GM19351 (cell line): ENCODE results near the gene BICD2.
A peak's percentile ranks its signal among the peaks of the same experiment; 100 is the strongest.
"Not testable (repeated sequence)": the region's sequence is repeated elsewhere in the genome, so short reads cannot be mapped to it uniquely, and the experiment has no call there.

ENCODE experiments used
- ATAC-seq: cut with Tn5 transposase; IDR thresholded peaks from one replicate; pipeline ENCODE4 v1.9.1; 2021; ENCODE audit warnings: mild to moderate bottlenecking, moderate library complexity; ENCODE audit not compliant: unreplicated experiment

BICD2 gene

GRCh38 chr9:92764381-92764987 lies at the start of gene BICD2:
BICD2 (minus strand) TSS chr9:92764833; CDS start chr9:92764744, 89 bp downstream.
- no peak for ATAC-seq

- not testable (repeated sequence) for ATAC-seq
Measured at GRCh38 chr9:92809629-92810326, 45.1 kb upstream of the BICD2 start.

- peak; percentile 56 for ATAC-seq
Measured at GRCh38 chr9:92808726-92809451, 44.3 kb upstream of the BICD2 start.

GRCh38 chr9:92807757-92808725 lies 43.4 kb upstream of the BICD2 start:
- ATAC-seq, result peak; percentile 12

GRCh38 chr9:92807031-92807756 lies 42.6 kb upstream of the BICD2 start:
- ATAC-seq, result no peak

- no peak for ATAC-seq
Measured at GRCh38 chr9:92804727-92805126, 40.1 kb upstream of the BICD2 start.

- no peak for ATAC-seq
Measured at GRCh38 chr9:92798358-92798757, 33.7 kb upstream of the BICD2 start.

- not testable (repeated sequence) for ATAC-seq
Measured at GRCh38 chr9:92796337-92796804, 31.7 kb upstream of the BICD2 start.

GRCh38 chr9:92795598-92796336 lies 31.1 kb upstream of the BICD2 start:
- no peak for ATAC-seq

GRCh38 chr9:92795000-92795399 lies 30.4 kb upstream of the BICD2 start:
- ATAC-seq, result no peak

GRCh38 chr9:92794426-92794825 lies 29.8 kb upstream of the BICD2 start:
- ATAC-seq, result no peak

GRCh38 chr9:92790542-92791527 lies 26.2 kb upstream of the BICD2 start:
- ATAC-seq, result no peak

GRCh38 chr9:92786298-92786697 lies 21.7 kb upstream of the BICD2 start:
- no peak for ATAC-seq

GRCh38 chr9:92781899-92782298 lies 17.3 kb upstream of the BICD2 start:
- ATAC-seq, result no peak

- ATAC-seq, result no peak
Measured at GRCh38 chr9:92780206-92780605, 15.6 kb upstream of the BICD2 start.

GRCh38 chr9:92775466-92775865 lies 10.8 kb upstream of the BICD2 start:
- no peak for ATAC-seq

GRCh38 chr9:92774274-92774673 lies 9.6 kb upstream of the BICD2 start:
- ATAC-seq, result no peak

- no peak for ATAC-seq
Measured at GRCh38 chr9:92773810-92774209, 9.2 kb upstream of the BICD2 start.
